Fibroblast of pulmonary artery (primary cell): ENCODE measurements around the gene CCDC83.
"Not testable (repeated sequence)": the region's sequence is repeated elsewhere in the genome, so short reads cannot be mapped to it uniquely, and the experiment has no call there.

Source experiments
- DNase-seq: peaks from one replicate; pipeline ENCODE4 v3.0.0-alpha.2; 2010; ENCODE audit warnings: low read depth
- H3K4me3 ChIP-seq: replicated peaks from 2 replicates; pipeline ENCODE4 v1.5.1; 2011; ENCODE audit warnings: low read depth, mild to moderate bottlenecking, control low read depth, low read length, moderate library complexity
- TF ChIP-seq, protein P1 (sequence below): IDR thresholded peaks from 2 replicates; pipeline ENCODE4 v1.5.1; 2011; ENCODE audit warnings: mild to moderate bottlenecking, control low read depth, low read length, inconsistent platforms; ENCODE audit errors: missing control alignments

The CCDC83 gene

DNA sequence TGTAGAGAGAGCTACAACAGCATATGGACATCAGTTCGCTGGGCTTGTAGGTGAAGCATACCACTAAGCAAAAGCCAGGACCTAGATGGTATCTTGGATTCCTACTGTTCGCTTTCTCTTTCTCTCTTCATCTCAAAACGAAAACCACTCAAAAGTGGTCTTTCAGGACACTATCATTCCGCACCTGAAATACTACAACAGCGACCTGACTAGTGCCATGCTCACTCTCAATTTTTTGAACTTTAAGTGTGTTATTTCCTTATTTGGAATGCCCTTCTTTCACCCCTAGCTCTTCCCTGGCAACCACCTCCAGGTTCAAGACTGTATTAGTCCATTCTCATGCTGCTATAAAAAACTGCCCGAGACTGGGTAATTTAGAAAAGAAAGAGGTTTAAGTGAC lies 59.2 kb downstream of the CCDC83 start:
- TF ChIP-seq, protein P1, sequence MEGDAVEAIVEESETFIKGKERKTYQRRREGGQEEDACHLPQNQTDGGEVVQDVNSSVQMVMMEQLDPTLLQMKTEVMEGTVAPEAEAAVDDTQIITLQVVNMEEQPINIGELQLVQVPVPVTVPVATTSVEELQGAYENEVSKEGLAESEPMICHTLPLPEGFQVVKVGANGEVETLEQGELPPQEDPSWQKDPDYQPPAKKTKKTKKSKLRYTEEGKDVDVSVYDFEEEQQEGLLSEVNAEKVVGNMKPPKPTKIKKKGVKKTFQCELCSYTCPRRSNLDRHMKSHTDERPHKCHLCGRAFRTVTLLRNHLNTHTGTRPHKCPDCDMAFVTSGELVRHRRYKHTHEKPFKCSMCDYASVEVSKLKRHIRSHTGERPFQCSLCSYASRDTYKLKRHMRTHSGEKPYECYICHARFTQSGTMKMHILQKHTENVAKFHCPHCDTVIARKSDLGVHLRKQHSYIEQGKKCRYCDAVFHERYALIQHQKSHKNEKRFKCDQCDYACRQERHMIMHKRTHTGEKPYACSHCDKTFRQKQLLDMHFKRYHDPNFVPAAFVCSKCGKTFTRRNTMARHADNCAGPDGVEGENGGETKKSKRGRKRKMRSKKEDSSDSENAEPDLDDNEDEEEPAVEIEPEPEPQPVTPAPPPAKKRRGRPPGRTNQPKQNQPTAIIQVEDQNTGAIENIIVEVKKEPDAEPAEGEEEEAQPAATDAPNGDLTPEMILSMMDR: no peak
- H3K4me3 ChIP-seq: no peak overlapping the region
- no peak for DNase-seq

DNA sequence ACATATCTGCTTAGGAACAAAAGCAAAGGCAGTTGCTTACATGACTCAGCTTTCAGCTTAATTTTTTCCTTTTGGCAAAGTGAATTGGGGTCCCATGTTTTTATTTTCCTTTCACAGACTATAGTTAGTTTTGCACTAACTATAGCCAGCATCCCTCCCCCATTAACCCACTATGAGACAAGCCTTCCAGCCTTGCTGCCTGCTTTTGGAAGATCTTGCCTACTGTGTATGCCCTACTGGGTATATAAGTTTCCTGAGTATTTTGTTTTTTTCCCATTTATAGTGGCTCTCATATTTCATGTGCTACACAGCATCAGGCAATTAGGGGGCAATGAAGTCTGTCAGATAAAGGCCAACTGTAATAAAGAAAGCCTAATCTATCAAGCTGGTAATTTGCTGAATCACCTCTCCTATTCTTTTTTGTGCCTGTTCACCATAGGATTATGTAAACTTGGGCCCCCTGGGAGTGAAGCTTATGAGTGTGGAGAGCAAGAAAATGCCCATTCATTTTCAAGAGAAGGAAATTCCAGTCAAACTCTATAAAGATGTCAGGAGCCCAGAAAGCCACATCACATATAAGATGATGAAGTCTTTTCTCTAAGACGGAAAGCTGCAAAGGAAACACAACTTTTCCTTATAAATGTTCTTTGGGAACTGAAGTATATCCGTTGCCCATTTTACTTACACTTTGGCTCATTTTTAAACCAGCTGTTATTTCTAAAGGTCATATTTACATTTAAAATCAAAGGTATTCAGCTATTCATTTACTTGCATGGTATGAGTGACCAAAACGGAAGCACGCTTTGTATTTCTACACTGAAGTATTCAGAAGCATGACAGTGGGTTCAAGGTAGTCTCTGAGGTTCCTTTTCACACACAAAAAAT lies 64.0 kb downstream of the CCDC83 start:
- TF ChIP-seq, protein P1: no peak
- H3K4me3 ChIP-seq: no peak overlapping the region
- DNase-seq: peak; percentile 41

DNA sequence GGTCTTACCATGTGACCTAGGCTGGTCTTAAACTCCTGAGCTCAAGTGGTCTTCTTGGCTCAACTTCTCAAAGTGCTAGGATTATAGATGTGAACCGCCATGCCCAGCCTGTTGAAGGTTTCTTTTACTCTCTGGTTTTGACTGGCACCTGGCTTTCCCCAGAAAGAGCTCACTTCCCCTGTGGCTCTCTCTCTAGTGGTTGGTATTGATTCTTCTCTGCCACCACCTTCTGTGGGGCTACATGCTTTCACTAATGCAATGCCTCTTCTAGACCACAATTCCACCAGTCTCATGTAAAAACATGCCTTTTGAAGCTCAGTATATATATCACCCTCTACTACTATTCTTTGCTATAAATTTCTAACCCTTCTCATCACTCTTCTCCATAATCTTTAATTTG lies 67.2 kb downstream of the CCDC83 start:
- DNase-seq: no peak
- no peak overlapping the region for H3K4me3 ChIP-seq
- TF ChIP-seq, protein P1: no peak

GRCh38 chr11:85923455-85923854 lies 68.3 kb downstream of the CCDC83 start:
- no peak overlapping the region for H3K4me3 ChIP-seq
- TF ChIP-seq, protein P1: no peak
- no peak for DNase-seq

DNA sequence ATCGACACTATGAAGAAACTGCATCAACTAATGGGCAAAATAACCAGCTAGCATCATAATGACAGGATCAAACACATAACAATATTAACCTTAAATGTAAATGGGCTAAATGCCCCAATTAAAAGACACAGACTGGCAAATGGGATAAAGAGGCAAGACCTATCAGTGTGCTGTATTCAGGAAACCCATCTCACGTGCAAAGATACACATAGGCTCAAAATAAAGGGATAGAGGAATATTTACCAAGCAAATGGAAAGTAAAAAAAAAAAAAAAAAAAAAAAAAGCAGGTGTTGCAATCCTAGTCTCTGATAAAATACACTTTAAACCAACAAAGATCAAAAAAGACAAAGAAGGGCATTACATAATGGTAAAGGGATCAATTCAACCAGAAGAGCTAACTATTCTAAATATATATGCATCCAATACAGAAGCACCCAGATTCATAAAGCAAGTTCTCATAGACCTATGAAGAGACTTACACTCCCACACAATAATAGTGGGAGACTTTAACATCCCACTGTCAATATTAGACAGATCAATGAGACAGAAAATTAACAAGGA lies 71.6 kb downstream of the CCDC83 start:
- not testable (repeated sequence) for DNase-seq, H3K4me3 ChIP-seq

GRCh38 chr11:85930879-85931366 lies 75.7 kb downstream of the CCDC83 start:
- no peak overlapping the region for H3K4me3 ChIP-seq
- DNase-seq: no peak
- TF ChIP-seq, protein P1: no peak

GRCh38 chr11:85934596-85935169 lies 79.5 kb downstream of the CCDC83 start:
- TF ChIP-seq, protein P1: no peak
- DNase-seq: no peak
- H3K4me3 ChIP-seq: peak overlapping the region; percentile 10
